Memory B cell (primary cell): ENCODE results near the gene TMEM217.

Source experiments
- ATAC-seq: fragments of 150-1000 bp; cut with Tn5 transposase; 2 replicates; pipeline ENCODE4 v1.10.0; 2021; ENCODE audit warnings: low read depth, mild to moderate bottlenecking, moderate library complexity
- DNase-seq, 2 donors: peaks; one replicate each; pipeline ENCODE4 v3.0.0; 2022; ENCODE audit warnings: low spot score in 2 of 2
- H3K27ac Mint-ChIP-seq: one replicate; pipeline ENCODE4 v1.8.0; 2022; ENCODE audit warnings: mild to moderate bottlenecking, moderate library complexity, mixed read lengths
- H3K27me3 Mint-ChIP-seq: one replicate; pipeline ENCODE4 v1.8.0; 2022; ENCODE audit warnings: mixed read lengths
- H3K36me3 Mint-ChIP-seq: one replicate; pipeline ENCODE4 v1.8.0; 2022; ENCODE audit warnings: mild to moderate bottlenecking, mixed read lengths
- H3K4me1 Mint-ChIP-seq: one replicate; pipeline ENCODE4 v1.8.0; 2022; ENCODE audit warnings: mixed read lengths
- H3K4me3 Mint-ChIP-seq: one replicate; pipeline ENCODE4 v1.8.0; 2022; ENCODE audit warnings: mild to moderate bottlenecking, moderate library complexity, mixed read lengths
- H3K9me3 Mint-ChIP-seq: one replicate; pipeline ENCODE4 v1.8.0; 2022; ENCODE audit warnings: mixed read lengths

TMEM217 gene

GRCh38 chr6:37265001-37265400, 7.1 kb upstream of the TMEM217 start:
- ATAC-seq: no peak
- H3K9me3 Mint-ChIP-seq: no peaks in the 10 kb centered on the region

GRCh38 chr6:37262446-37263026, 4.6 kb upstream of the TMEM217 start:
- DNase-seq (no peak), ATAC-seq (no peak)
- Mint-ChIP-seq H3K36me3 (peaks cover 3% of the 10 kb centered on the region), H3K9me3 (no peaks in the 10 kb centered on the region), H3K4me1 (peaks cover 31% of the 10 kb centered on the region), H3K4me3 (no peak overlapping the region), H3K27ac (no peak overlapping the region), H3K27me3 (no peaks in the 10 kb centered on the region)

More at GRCh38 chr6:37265001-37265400, 7.1 kb upstream of the TMEM217 start:
- Mint-ChIP-seq H3K27ac (no peak overlapping the region), H3K4me3 (no peak overlapping the region), H3K4me1 (peaks cover 19% of the 10 kb centered on the region), H3K36me3 (peaks cover 10% of the 10 kb centered on the region), H3K27me3 (no peaks in the 10 kb centered on the region)
- no peak for DNase-seq

- Mint-ChIP-seq H3K4me1 (peaks cover 37% of the 10 kb centered on the region), H3K27ac (no peak overlapping the region)
- no peak for ATAC-seq
These were observed 3.3 kb upstream of the TMEM217 start for GRCh38 chr6:37261198-37261597.

GRCh38 chr6:37260444-37260843, 2.5 kb upstream of the TMEM217 start:
- H3K4me1 Mint-ChIP-seq: peaks cover 36% of the 10 kb centered on the region
- H3K27ac Mint-ChIP-seq: no peak overlapping the region
- no peak overlapping the region for H3K4me3 Mint-ChIP-seq

More at GRCh38 chr6:37261198-37261597, 3.3 kb upstream of the TMEM217 start:
- DNase-seq: no peak
- no peaks in the 10 kb centered on the region for H3K27me3 Mint-ChIP-seq
- H3K9me3 Mint-ChIP-seq: no peaks in the 10 kb centered on the region
- peaks cover 3% of the 10 kb centered on the region for H3K36me3 Mint-ChIP-seq
- H3K4me3 Mint-ChIP-seq: no peak overlapping the region

GRCh38 chr6:37260040-37260439, 2.1 kb upstream of the TMEM217 start:
- H3K4me3 Mint-ChIP-seq: no peak overlapping the region
- DNase-seq: no peak
- peak overlapping the region; percentile 78 for H3K27ac Mint-ChIP-seq
- ATAC-seq: no peak
- peaks cover 2% of the 10 kb centered on the region for H3K36me3 Mint-ChIP-seq
- no peaks in the 10 kb centered on the region for H3K27me3 Mint-ChIP-seq
- H3K9me3 Mint-ChIP-seq: no peaks in the 10 kb centered on the region
- H3K4me1 Mint-ChIP-seq: peaks cover 34% of the 10 kb centered on the region

More at GRCh38 chr6:37260444-37260843, 2.5 kb upstream of the TMEM217 start:
- no peak for ATAC-seq
- H3K9me3 Mint-ChIP-seq: no peaks in the 10 kb centered on the region
- no peak for DNase-seq
- peaks cover 2% of the 10 kb centered on the region for H3K36me3 Mint-ChIP-seq
- H3K27me3 Mint-ChIP-seq: no peaks in the 10 kb centered on the region

GRCh38 chr6:37259191-37259590, 1.2 kb upstream of the TMEM217 start:
- Mint-ChIP-seq H3K27ac (peak overlapping the region; percentile 78), H3K36me3 (peaks cover 2% of the 10 kb centered on the region), H3K27me3 (no peaks in the 10 kb centered on the region), H3K9me3 (no peaks in the 10 kb centered on the region), H3K4me1 (peaks cover 28% of the 10 kb centered on the region), H3K4me3 (peak overlapping the region; percentile 46)
- DNase-seq (no peak), ATAC-seq (no peak)

- no peaks in the 10 kb centered on the region for H3K9me3 Mint-ChIP-seq
- H3K36me3 Mint-ChIP-seq: peaks cover 2% of the 10 kb centered on the region
- peaks cover 28% of the 10 kb centered on the region for H3K4me1 Mint-ChIP-seq
- DNase-seq: no peak
- H3K27me3 Mint-ChIP-seq: no peaks in the 10 kb centered on the region
- H3K4me3 Mint-ChIP-seq: peak overlapping the region; percentile 94
- peak overlapping the region; percentile 96 for H3K27ac Mint-ChIP-seq
- ATAC-seq: no peak
These were observed 611 bp upstream of the TMEM217 start for GRCh38 chr6:37258405-37259105.

GRCh38 chr6:37257320-37257633, 667 bp downstream of the TMEM217 start:
- no peaks in the 10 kb centered on the region for H3K27me3 Mint-ChIP-seq

GRCh38 chr6:37256692-37257319, 1.1 kb downstream of the TMEM217 start:
- Mint-ChIP-seq H3K4me3 (peak overlapping the region; percentile 46), H3K27me3 (no peaks in the 10 kb centered on the region), H3K27ac (no peak overlapping the region), H3K9me3 (no peaks in the 10 kb centered on the region), H3K4me1 (peaks cover 23% of the 10 kb centered on the region), H3K36me3 (peaks cover 2% of the 10 kb centered on the region)
- ATAC-seq (no peak), DNase-seq (no peak)

More at GRCh38 chr6:37257320-37257633, 667 bp downstream of the TMEM217 start:
- Mint-ChIP-seq H3K4me1 (peaks cover 23% of the 10 kb centered on the region), H3K27ac (peak overlapping the region; percentile 96), H3K36me3 (peaks cover 2% of the 10 kb centered on the region), H3K9me3 (no peaks in the 10 kb centered on the region), H3K4me3 (peak overlapping the region; percentile 94)
- no peak for DNase-seq
- ATAC-seq: no peak

GRCh38 chr6:37254881-37255280, 3.1 kb downstream of the TMEM217 start:
- DNase-seq: no peak
- no peak overlapping the region for H3K4me3 Mint-ChIP-seq
- H3K9me3 Mint-ChIP-seq: no peaks in the 10 kb centered on the region
- ATAC-seq: no peak
- peaks cover 1% of the 10 kb centered on the region for H3K27me3 Mint-ChIP-seq
- H3K4me1 Mint-ChIP-seq: peaks cover 20% of the 10 kb centered on the region
- H3K36me3 Mint-ChIP-seq: no peaks in the 10 kb centered on the region
- H3K27ac Mint-ChIP-seq: no peak overlapping the region

- Mint-ChIP-seq H3K4me3 (no peak overlapping the region), H3K4me1 (peaks cover 12% of the 10 kb centered on the region), H3K9me3 (no peaks in the 10 kb centered on the region), H3K27me3 (peaks cover 1% of the 10 kb centered on the region), H3K27ac (no peak overlapping the region), H3K36me3 (no peaks in the 10 kb centered on the region)
- no peak for ATAC-seq
- no peak for DNase-seq
These were observed 4.4 kb downstream of the TMEM217 start for GRCh38 chr6:37253486-37254007.

- Mint-ChIP-seq H3K9me3 (no peaks in the 10 kb centered on the region), H3K4me3 (no peak overlapping the region), H3K36me3 (no peaks in the 10 kb centered on the region), H3K27me3 (peaks cover 5% of the 10 kb centered on the region), H3K4me1 (no peaks in the 10 kb centered on the region), H3K27ac (no peak overlapping the region)
- ATAC-seq: no peak
- no peak for DNase-seq
These were observed 6.6 kb downstream of the TMEM217 start for GRCh38 chr6:37251211-37251780.

GRCh38 chr6:37244430-37245310, 13.3 kb downstream of the TMEM217 start:
- Mint-ChIP-seq H3K27me3 (peaks cover 8% of the 10 kb centered on the region), H3K4me1 (peaks cover 5% of the 10 kb centered on the region), H3K4me3 (no peak overlapping the region), H3K27ac (no peak overlapping the region), H3K9me3 (no peaks in the 10 kb centered on the region), H3K36me3 (no peaks in the 10 kb centered on the region)
- ATAC-seq (no peak), DNase-seq (no peak)
